ENCODE measurements around the gene HIVEP3.

Gene HIVEP3

DNA sequence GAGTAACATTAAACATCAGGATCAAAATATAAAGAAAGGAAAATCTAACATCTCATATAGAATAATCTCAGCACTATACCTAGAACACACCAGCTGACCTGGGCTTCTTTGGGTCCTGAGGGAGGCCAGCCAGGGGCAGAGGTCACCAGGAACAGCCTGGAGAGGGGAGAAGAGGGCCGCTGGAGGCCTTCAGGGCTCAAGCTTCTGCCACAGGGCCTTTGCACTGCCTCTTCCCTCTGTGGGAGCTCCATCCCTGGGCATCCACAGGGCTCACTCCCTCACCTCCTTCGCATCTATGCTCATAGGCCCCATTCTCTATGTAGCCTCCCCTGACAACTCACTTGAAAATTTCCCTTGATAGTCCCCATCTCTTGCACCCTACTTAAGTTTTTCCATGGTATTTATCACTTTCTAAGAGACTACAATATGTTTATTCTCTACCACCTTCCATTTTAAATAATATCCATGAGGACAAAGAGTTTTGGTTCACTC, 73.9 kb downstream of the HIVEP3 start:
- no peak for DNase-seq

DNA sequence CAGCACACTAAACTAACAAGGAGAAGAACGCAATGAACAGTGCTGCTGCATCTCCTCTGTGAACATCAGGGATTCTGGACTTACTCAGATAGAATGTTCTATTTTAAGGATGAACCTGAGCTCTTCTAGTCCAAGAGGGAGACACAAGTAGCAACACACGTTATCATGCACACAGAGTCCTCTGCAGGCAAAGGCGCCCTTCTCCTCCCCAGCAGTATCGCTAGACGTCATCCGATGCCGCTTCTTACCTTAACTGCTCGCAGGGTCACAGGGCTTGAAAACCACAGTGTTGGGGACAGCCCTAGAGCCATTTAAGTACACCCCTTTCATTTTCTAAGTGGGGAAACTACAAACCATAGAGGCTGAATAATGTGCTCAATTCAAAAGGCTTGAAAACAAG, 74.5 kb downstream of the HIVEP3 start:
- DNase-seq: no peak

DNA sequence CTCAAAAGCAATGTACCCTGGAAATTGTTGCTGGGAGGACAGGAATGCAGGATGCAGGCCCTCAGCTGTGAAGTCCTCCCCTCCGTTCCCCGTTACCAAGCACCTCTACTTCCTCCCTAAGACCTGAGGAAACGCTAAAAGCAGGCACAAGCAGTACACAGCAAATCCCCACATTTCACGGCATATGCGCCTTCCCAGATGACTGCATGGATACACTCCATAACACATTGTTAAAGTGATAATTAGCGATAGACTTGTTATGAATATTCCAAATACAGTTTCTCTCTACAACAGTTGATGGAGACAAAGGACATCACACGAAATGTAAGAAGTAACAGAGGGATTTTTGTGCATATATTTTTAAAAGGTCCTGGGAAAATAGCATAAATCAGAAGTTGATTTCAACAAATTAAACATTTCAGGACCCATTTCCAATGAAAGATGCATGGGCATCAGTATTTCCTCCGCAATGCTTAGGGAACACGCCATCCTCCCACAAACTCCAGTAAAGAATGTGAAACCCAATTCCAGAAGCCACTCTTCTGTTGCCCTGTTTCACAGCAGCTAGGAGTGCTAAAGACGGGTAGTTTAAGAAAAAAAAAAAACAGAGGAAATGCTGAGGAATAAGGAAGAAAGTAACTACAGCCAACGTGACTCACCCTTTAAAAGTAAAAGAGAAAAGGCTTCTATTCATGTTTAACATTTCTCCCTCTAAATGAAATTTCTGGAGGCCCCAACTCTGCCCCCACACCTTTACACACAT, 75.5 kb downstream of the HIVEP3 start:
- DNase-seq: no peak

DNA sequence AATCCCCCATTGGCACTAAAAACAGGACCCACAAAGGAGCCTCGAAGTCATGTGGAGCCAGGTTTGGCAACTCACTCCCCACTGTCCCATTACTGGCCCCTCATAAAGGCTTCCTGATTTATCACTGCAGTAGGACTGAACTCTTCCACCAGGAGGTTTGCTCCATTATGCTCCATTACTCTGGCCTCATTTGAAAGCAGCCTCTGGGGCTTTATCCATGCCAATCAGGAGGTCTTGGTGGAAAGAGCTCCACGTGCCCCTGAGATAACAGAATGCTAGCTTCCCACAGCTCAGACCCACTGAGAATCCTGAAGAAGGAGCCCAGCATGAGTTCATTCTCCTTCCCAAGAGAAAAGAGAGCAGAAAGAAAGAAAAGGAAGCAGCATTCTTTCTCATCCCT, 76.4 kb downstream of the HIVEP3 start:
- no peak for DNase-seq

DNA sequence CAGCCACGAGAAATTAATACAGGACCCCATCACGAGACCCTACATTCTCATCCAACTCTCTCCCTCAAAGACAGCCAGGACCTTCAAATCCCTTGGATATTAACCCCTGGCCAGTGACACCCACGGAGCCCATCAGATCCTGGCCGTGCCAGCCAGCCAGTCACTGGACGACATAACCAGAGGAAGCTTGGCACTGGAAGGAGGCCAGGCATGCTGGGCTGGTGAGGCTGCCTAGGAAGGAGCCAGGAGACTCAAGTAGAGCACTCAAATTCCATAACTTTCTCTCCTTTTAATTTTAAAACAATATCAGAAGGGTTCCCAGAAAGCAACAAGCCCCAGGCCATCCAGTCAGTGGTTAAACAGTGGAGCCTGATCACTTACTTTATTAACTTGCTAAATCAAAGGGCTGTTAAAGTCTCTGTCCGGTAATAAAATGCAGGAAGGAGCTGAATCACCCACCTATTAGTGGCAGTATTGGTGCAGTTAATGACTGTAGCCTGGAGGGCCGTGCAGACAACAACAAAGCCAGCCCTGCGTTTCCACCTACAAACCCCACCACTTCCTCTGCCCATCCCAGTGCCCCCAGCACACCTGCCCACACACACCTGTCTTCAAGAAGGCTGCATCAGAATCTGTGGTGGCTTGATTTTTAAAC, 78.0 kb downstream of the HIVEP3 start:
- no peak for DNase-seq

DNA sequence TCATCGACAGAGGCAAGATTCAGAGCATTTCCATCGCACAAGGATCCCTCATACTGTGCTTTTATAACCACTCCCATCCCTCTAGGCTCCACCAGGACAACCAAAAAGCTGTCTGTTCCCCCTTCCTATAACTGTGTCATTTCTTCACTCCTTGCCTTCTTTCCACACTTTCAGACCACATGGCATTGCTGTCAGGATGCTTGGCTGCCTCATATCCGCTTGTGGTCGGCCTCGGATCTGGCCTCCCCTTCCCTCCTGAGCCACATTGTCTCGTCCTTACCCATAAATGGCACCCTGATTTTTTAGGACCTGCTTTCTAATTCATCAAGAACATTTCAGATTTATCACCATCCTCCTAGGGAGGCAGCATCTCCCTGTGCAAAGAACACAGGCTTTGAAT, 80.5 kb downstream of the HIVEP3 start:
- DNase-seq: no peak

DNA sequence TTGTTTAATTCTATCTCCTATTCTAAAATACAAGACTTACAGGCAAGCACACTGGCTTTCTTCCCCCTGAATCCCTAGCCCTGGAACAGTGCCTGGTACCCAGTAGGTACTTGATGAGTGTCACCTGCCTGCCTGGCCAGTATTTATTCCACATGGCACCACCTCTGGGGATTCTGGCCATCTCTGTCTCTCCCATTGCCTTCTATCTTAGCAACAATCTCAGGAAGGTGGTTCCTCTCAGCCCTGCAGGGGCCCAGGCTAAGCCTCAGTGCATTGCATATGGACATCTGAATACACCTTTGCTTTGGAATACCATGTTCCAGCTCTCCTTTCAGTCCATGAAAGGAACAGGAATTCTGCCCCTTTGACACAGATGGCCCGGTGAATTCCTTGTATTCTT, 81.0 kb downstream of the HIVEP3 start:
- DNase-seq: no peak

DNA sequence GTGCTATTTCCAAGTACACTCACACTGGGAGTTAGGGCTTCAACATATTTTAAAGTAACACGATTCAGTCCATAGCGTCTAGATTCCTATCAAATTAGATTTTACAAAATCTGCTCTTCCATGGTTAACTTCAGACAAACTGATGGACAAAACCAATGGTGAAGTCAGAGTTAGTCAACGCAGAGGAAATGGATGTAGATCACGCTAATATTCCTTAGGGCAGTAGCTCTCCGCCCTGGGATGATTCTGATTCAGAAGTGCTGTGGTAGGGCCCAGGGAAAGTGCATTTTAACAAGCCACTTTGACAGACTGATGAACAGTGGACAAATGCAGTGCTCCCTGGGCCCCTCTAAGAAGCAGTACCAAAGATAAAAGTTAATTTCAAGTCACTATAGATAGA, 83.2 kb downstream of the HIVEP3 start:
- DNase-seq: no peak

DNA sequence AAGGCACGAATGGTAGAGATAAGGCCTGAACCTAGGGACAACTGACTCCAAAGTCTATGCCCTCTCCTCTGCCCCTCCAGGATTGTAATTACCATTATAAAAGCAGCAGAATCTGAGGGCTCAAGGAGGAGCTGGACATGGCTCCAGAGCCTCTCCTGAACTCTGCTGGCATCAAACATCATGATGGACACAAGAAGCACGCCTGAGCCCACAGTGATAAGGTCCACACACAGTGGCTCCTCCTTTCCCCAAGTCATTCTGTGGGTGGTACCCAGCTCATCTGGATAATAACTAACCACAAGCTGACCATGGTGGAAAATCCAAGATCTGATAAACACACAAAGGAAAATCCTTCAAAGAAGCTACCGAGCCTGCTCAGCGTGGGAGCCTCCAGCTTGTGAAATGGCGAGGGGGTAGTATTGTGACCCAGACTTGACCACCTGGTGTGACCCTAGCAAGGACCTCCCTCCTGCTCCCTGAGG, 85.2 kb downstream of the HIVEP3 start:
- DNase-seq: no peak

DNA sequence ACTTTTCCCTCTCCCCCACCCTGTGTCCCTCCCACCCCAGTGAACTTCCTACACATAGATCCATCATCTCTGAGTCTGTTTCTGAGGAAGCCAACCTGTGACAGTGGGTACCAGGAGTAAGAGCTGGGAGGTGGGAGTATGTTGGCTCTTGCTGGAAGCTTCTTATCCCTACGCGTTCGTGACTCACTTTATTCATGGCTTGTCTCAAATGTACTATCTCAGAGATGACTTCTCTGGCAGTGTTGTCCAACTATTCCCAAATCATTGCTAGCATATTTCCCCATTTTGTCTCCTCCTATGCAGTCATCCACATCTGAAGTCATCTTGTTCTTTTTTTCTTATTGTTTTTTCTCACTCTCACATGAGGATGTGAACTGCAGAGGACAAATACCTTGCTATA, 88.0 kb downstream of the HIVEP3 start:
- no peak for DNase-seq

DNA sequence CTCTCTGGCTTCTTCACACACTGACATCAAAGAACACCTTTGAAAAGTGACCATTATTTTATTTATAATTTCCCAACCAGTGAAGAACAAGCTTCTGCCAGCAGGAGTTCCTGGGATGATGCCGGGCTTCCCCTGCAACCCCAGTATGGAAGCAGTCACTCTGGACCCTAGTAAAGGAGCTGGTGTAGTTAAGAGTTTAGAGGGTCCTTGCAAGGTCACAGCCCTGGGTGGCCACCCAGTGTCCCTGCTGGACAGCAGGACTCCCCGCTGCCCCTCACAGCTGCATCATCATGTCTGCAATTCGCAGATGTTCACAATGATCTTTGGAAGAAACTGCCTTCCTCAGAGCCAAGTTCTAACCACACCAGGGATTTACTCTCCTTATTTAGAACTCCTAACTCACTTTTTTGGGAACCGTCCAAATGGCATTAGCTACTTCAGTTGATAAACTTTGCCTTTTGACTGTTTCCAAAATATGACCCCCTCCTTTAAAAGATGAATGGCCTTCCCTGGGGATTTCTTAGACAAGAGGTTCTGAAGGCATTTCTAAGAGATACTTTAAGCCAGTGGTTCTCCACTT, 90.6 kb downstream of the HIVEP3 start:
- no peak for DNase-seq

DNA sequence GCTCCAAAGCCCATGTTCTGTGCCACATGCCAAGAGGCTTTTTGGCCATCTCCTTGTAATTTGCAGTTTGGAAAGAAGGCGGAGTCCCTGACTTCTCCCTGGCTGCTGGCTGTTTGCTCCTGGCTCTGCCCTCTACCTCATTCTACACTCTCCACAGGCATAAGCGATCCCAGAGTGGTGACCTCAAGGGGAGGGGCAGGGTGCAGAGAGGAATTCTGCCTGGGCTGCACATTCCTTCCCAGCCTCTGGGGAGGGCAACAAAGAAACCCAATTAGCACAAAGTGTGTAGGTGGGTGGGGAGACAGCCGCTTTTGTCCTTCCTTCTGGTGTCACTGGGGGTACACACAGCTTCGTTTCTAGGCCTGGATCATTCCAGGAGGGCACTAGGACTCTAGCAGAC, 95.3 kb downstream of the HIVEP3 start:
- DNase-seq: no peak

DNA sequence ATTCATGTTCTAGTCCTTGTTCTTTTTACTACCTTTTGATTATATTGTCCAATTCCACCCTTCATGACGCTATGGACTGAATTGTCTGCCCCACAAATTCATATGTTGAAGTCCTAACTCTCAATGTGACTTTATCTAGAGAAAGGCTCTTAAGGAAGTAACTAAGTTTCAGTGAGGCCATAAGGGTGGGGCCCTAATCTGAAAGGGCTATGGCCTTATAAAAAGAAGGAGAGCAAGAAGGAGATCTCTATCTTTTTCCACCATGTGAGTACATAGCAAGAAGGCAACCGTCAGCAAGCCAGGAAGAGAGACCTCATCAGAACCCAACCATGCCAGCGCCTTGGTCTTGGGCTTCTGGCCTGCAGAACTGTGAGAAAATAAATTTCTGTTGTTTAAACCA, 95.9 kb downstream of the HIVEP3 start:
- peak; percentile 1 for DNase-seq

DNA sequence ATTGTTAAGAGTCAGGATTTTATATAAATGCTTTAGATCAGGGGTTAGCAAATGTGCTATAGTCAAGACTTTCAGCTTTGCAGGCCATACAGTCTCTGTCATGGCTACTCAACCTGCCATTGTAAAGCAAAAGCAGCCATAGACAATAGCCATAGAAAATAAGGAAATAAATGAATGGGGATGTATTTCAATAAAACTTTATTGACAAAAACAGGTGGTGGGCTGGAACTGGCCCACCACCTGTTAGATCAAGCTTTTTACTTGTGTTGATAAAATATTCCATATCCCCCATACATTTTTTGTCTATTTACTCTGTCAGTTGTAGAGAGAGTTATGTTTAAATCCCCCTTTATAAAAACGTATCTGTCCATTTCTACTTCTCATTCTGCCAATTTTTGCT, 98.9 kb downstream of the HIVEP3 start:
- DNase-seq: no peak

DNA sequence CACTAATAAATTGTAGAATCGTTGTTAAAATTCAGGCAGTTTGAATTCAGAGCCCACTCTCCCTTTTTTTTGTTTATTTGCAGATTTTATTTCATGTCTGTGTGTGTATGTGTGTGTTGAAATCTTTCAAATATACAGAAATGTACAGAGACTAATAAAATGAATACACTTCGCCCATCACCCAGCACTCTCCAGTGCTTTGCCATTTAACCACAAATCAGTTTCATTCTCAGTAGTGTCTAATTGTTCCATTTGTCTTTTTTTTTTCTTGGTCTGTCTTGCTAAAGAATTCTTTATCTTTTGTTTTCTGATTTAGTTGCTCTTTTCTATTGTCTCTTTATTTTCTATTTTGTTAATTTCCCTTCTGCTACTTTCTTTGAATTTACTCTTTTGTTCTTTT, 99.7 kb downstream of the HIVEP3 start:
- no peak for DNase-seq

DNA sequence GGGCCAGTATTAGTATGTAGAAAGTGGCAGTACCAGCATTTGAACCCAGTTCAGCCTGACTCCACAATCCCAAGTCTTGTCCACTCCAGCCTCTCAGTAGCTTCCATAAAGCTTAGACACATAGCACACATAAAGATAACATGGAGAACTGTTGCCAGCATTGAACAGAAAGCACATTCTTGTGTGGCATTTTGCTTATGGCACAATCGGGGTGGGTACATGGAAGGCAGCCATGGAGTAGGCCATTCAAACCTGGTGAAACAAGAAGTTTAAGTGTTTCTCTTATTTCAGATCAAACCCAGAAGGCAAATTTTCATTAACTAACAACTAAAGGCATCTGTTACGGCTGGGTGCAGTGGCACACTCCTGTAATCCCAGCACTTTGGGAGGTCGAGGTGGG, 102.7 kb downstream of the HIVEP3 start:
- no peak for DNase-seq

DNA sequence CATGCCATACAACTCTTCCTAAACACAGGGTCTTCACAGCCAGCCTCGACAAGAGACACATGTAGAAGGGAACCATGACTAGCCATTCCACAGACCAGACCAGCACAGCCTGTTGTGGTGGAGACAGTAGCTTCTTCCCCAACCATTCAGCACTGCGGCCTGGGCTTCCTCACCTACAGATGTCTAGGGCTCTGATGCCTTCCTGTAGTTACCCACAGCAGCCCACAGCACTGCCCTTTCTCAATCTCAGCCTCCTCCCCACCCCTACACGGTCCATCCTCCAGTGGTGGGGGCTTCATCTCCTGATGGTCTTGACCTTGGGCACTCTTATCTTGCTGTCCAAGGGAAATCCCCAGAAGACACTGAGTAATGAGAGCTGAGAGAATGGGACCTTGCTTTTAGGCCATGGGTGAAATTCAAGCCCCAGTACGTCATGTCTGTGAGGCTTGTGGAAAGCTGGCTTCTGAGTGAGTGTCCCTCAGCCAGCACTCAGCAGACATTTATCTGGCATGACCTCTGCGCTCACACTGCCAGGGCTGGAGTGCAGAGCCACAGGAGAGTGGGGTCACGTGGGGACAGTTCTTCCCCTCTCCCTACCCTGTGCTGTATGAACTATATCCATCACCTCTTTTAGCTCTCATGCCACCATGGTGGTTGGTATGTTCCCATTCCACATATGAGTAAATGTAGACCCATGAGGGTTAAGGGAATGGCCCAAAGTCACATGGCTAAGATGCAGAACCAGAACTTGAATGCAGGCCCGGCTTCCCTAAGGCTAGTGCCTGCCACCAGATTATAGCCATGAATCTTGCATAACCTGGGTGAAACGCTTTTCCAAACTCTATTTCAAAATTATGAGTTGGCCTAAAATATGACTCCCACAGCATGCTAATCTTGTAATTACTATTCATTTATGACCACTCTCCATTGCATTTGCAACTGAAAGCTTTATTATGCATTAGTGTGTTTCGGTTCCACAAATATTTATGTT, 104.7 kb downstream of the HIVEP3 start:
- DNase-seq: no peak

DNA sequence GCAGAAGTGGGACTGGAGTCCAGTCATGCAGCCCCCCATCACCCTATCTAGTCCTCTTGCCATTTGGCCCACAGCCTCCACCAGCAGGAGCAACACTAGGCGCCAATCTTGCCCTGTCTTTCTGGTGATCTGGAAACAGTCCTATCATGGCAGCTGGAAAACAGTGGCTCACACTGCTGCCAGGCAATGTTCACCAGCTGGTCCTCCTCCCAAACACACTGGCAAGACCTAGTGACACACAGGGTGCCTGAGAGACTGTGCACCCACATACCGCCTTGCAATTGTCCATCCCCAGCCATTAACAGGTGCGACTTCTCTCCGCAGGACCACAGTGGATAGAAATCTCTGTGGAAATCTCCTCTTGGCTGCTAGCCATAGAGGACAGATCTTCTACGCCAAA, 105.5 kb downstream of the HIVEP3 start:
- DNase-seq: no peak

DNA sequence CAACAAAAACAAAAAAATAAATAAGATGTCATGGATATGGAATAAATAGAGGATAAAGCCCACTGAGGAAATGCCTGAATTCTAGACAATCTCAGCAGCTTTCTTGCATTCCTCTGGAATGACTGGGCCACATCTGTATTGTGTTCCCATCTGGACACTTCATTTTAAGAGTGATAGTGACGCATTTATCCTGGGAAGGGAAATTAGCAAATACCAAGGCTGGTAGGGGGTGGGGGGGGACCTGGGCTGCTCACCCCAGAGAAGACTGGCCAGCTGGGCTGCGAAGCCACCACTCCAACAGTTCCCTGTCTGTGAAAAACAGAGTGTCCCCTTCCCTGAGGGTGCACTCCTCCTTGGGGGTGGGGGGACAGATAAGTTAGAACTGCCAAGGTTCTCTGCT, 106.3 kb downstream of the HIVEP3 start:
- no peak for DNase-seq

DNA sequence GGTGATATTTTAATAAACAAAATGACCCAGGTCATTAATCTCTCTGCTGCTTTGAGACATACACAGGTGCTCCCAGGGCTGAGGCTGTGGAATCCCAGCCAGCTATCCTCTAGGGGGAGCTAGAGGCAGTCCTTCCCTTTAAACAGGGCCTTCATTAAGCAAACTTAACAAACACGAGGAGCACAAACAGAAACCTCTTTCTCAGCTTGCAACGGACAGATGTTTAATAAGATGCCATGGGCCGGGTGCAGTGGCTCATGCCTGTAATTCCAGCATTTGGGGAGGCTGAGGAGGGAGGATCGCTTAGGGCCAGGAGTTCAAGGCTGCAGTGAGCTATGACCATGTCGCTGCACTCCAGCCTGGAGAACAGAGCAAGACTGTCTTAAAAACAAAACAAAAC, 106.7 kb downstream of the HIVEP3 start:
- DNase-seq: peak; percentile 1

DNA sequence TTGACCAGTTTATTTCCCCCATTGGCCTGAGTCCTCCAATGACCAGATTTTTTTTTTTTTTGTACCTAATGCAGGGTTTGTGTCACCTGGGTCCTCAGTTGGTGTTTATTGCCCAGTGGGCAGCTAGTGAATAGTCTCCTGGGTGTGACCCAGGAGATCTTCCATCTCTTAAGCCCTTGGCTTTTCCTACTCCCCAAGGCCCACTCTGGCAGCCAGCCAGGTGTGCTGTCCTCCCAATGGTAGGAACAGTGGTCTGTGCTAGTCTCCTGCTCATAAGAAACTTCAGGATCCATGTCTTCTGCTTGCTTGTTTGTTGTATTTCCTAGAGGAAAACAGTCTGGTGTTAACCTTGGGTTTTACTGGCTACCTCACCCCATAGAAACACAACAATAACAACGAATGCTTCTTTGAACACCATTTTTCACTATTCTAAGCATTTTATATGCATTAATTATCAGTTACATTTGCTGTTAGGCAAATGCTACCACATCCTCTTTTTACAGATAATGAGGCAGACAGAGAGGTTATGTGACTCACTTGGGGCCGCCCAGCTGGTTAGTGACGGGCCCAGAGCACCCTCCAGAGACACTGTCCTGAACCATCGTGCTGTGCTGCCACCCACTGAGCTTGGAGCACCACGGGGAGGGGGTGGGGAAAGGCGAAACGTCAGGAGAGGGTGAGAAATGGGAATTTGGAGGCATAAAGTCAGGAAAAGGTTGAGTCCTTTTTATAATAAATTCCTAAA, 107.5 kb downstream of the HIVEP3 start:
- DNase-seq: peak; percentile 0

DNA sequence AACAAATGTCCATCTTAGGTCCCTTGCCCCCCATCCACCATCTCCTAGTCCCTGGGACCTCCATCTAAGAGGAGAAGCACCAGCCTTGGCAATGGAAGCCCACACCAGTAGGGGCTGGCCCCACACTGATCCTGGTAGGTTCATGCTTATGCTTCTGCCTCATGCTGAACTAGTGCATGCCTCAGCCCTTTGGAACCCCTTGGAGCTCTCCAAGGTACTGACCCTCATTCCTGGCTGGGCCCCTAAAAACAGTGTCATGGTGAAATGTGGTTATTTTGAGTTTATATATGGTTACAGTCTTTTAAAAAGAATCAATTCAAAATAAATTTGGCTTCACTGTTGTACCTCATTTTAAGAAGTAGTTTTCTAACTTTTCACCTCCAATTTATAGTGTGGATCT, 108.3 kb downstream of the HIVEP3 start:
- DNase-seq: no peak

All from SIG-M5 (cell line).